Testis (tissue), 2 donors: ENCODE data around the gene METTL16.

Experiments
- CTCF ChIP-seq, 3 experiments: fragments of 450-650 bp in 2 of 3; fragments of 200-600 bp in 1 of 3; sonication (generic) in 1 of 3; IDR thresholded peaks; one replicate each; pipeline ENCODE4 v1.5.1; 2016 to 2019; ENCODE audit warnings: antibody characterized with exemption in 3 of 3, mild to moderate bottlenecking in 2 of 3, moderate library complexity in 1 of 3
- POLR2A ChIP-seq: fragments of 450-650 bp; IDR thresholded peaks from one replicate; pipeline ENCODE4 v1.6.1; 2017; ENCODE audit warnings: antibody characterized with exemption, mild to moderate bottlenecking, moderate library complexity

DNA sequence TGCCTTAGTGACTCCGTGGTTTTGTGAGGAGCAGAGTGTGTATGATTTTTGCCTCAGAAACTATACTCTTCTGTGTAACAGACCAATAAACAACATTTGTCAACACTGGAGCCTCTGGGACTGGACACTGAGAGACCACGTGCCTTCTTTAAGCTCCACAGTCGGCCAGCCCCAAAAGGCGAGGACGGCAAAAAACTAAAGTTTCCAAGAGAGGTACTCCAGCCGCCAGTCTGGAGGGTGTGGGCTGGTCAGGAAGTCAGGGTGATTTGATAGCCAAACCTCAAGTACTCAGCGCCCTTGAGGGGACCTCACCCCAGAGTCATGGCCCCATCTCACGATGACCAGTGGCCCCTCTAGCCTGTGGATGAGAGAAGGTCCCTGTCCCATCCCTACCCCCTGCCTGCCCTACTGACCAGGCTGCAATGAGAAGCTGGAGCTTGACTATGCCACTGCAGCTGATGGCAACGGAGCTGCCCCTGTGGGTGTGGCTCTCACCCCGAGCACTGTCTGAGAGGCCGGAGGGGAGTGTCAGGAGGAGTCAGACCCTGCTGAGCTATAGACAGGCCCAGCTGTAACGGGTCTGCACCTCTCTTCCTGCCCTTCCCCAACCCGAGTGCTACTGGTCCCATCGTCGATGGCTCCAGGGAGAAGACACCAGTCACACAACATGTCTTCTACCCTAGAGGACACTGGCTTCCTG is 130.6 kb downstream of the METTL16 start:
- TF ChIP-seq CTCF (IDR thresholded peaks at IDR 0.05): no peak
- no peak for TF ChIP-seq POLR2A
